Measurements from ENCODE around the gene VWA2.

Gene VWA2

DNA sequence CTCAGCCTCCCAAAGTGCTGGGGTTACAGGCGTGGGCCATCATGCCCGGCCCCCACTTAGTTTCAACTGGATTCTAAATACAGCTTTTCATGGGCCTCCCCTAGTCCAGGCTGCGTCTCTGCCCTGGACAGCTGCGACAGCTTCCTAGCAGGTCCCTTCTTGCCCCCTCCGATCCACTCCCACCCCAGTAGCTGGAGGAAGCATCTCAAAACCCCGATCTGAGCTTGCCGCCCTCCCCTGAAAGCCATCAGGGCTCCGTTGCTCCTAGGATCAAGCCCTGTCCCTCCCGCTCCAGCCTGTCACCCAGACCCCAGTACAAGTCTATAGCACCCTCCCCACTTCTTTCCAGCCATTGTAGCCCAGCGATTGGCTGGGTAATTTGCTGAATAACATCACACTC lies 64.5 kb downstream of the VWA2 start:
- H3K4me3 ChIP-seq (ENCODE audit: low read depth, low read length), result no peak overlapping the region

DNA sequence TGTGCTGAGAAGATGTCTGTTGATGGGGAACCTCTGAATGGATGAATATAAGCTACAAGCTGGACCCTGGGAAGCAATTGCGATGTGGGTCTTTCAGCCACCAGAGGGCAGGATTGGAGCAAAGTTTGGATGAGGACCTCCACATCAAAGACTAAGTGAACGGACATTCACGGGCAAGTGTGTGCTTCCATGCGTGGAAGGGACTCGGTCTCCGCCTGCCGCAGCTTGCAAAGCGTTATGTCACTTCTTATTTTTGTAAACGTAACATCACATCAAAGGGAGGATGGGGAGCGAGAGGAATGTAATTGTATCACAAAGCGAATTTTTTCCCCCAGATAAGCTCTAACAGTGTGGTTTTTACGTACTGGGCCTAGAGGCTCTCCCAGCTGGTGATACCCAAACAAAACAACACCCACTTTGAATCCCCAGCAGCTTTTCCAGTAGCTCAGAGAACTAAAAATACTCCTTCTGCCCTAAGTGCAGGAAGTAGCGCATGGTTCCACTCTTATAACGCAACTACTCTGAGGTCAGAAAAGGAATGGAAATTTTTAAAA lies 65.0 kb downstream of the VWA2 start:
- H3K4me3 ChIP-seq (ENCODE audit: low read depth, low read length), result peak overlapping the region; percentile 36
- TF ChIP-seq, protein P1, sequence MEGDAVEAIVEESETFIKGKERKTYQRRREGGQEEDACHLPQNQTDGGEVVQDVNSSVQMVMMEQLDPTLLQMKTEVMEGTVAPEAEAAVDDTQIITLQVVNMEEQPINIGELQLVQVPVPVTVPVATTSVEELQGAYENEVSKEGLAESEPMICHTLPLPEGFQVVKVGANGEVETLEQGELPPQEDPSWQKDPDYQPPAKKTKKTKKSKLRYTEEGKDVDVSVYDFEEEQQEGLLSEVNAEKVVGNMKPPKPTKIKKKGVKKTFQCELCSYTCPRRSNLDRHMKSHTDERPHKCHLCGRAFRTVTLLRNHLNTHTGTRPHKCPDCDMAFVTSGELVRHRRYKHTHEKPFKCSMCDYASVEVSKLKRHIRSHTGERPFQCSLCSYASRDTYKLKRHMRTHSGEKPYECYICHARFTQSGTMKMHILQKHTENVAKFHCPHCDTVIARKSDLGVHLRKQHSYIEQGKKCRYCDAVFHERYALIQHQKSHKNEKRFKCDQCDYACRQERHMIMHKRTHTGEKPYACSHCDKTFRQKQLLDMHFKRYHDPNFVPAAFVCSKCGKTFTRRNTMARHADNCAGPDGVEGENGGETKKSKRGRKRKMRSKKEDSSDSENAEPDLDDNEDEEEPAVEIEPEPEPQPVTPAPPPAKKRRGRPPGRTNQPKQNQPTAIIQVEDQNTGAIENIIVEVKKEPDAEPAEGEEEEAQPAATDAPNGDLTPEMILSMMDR (IDR thresholded peaks at IDR 0.05; ENCODE audit: low read depth, low read length), result peak; percentile 70

More for the DNA sequence above, 64.5 kb downstream of the VWA2 start:
- TF ChIP-seq, protein P1 (IDR thresholded peaks at IDR 0.05; ENCODE audit: low read depth, low read length), result no peak

DNA sequence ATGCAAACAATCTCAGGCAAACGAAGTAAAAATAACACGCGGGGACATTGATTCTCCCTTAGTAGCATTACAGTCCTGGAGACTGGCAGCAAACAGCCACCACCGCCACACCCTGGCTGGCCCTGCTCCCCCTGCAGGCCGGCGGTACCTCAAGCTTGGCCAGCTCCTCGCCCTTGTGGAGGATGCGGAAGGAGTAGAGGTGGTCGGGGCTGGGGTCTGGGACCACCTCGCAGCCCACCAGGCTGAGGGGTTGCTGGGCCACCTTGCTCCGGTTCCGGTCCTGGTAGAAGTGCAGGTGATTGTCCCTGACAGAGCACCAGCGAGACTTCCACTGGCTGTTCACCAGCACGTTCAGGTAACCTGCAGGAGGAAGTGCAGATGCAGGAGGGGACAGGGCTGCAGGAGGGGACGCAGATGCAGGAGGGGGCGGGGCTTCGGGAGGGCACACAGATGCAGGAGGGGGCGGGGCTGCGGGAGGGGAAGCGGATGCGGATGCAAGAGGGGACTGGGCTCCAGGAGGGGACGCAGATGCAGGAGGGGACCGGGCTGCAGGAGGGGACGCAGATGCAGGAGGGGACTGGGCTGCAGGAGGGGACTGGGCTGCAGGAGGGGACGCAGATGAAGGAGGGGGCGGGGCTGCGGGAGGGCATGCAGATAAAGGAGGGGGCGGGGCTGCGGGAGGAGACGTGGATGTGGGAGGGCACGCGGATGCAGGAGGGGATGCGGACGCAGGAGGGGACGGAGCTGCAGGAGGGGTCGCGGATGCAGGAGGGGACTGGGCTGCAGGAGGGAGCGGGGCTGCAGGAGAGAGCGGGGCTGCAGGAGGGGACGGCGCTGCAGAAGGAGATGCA lies 65.7 kb downstream of the VWA2 start:
- H3K4me3 ChIP-seq (ENCODE audit: low read depth, low read length), result peak overlapping the region; percentile 36
- TF ChIP-seq, protein P1 (IDR thresholded peaks at IDR 0.05; ENCODE audit: low read depth, low read length), result peak; percentile 60

DNA sequence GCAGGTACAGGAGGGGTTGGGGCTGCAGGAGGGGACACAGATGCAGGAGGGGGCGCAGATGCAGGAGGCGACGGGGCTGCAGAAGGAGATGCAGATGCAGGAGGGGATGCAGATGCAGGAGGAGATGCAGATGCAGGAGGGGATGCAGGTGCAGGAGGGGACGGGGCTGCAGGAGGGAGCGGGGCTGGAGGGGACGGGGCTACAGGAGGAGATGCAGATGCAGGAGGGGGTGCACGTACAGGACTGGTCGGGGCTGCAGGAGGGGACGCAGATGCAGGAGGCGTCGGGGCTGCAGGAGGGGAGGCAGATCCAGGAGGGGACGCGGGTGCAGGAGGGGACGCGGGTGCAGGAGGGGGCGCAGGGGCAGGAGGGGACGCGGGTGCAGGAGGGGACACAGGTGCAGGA lies 66.5 kb downstream of the VWA2 start:
- H3K4me3 ChIP-seq (ENCODE audit: low read depth, low read length), result no peak overlapping the region
- TF ChIP-seq, protein P1 (IDR thresholded peaks at IDR 0.05; ENCODE audit: low read depth, low read length), result no peak

DNA sequence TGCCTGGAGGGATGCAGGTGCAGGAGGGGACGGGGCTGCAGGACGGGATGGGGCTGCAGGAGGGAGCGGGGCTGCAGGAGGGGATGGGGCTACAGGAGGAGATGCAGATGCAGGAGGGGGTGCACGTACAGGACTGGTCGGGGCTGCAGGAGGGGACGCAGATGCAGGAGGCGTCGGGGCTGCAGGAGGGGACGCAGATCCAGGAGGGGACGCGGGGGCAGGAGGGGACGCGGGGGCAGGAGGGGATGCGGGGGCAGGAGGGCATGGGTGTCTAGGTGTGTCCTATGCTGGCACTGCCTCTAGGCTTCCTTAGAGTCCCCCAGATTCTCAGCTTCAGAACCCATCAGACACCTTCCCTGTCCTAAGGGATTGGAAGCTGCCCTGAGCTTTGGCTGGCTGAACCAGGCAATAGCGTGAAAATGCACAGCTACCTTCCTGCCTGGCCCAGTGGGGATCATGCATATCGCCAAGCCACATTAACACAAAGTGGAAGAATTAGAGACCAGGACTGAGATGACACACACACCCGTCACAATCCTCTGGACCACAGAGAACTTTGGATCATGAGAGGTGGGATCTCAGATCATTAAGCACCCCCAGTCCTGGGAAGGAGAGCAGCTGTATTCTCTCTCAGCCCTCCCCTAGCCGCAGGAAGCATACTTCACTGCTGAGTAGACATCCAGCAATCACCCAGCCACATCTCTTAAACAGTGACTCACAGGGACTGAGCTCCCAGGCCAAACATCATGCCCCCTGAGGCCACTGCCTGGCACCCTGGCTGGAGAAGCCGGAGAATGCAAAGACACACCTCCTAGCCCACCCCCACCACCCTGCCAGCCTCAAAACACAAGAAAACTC lies 67.3 kb downstream of the VWA2 start:
- H3K4me3 ChIP-seq (ENCODE audit: low read depth, low read length), result no peak overlapping the region
- TF ChIP-seq, protein P1 (IDR thresholded peaks at IDR 0.05; ENCODE audit: low read depth, low read length), result no peak

DNA sequence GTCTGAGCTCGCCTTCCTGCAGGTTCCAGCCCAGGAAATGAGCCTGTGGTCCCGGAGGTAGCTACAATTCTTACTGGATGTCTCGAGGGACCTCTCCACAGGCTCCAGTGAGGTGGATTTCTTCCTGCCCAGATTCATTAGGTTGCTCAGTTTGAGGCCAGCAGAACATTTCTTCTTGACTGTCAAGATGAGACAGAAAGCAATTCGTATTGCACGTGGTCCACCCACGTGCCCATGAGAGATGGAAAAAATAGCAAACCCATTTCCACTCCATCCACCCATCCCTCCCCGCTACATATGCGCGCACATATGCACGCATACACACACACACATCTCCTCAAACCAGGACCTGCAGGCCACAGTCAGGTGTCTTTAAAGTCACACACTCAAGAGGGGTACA lies 68.7 kb downstream of the VWA2 start:
- TF ChIP-seq, protein P1 (IDR thresholded peaks at IDR 0.05; ENCODE audit: low read depth, low read length), result no peak
- no peak overlapping the region for H3K4me3 ChIP-seq (ENCODE audit: low read depth, low read length)
